ENCODE data around the gene PDXP.
"Not testable (repeated sequence)": the region's sequence is repeated elsewhere in the genome, so short reads cannot be mapped to it uniquely, and the experiment has no call there.

PDXP gene, protein sequence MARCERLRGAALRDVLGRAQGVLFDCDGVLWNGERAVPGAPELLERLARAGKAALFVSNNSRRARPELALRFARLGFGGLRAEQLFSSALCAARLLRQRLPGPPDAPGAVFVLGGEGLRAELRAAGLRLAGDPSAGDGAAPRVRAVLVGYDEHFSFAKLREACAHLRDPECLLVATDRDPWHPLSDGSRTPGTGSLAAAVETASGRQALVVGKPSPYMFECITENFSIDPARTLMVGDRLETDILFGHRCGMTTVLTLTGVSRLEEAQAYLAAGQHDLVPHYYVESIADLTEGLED

DNA sequence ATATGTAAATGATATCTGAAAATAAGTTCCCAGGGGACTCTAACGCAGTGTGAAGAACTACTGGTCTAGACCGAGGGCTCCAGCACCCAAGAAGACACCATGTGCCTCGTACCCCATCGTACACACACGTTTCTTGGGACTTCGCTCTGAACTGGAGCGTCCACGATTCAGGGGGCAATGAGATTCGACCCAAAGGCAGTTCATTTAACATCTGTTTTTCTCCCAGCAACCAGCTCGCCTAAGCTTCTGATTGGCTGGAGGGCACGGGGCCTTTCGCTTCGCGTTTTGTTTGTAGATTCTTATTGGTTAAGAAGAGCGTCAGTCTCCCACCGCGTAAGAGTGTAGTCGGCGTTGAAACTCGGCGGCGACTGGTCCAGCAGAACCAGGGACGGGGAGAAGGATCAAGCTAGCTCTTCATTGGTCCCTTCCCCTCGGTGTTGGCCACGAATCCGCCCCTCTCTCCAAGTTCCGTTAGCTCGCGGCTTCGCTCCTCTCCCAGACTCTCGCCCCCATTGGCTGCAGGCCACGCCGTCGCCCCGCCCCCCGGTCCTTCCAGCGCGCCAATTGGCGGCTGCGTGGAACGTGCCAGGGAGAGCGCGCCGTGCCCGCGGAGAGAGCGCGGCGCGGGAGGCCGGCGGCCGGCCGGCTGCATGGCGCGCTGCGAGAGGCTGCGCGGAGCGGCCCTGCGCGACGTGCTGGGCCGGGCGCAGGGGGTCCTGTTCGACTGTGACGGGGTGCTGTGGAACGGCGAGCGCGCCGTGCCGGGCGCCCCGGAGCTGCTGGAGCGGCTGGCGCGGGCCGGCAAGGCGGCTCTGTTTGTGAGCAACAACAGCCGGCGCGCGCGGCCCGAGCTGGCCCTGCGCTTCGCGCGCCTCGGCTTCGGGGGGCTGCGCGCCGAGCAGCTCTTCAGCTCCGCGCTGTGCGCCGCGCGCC, at the start of gene PDXP:
Gene PDXP, plus strand, starts transcription at position 591 of the 933 bp plus-strand sequence. Its CDS starts 60 bp downstream, at position 651.
- Histone ChIP-seq H3K9ac (ENCODE audit: low read length) (peak within 1 kb of the TSS; percentile 51), H3K4me1 (ENCODE audit: control insufficient read depth, low read depth, low read length) (peaks cover 6% of the 10 kb centered on the region), H3K27me3 (ENCODE audit: control insufficient read depth, insufficient read depth, low read length) (no peaks in the 10 kb centered on the region), H3K27ac (ENCODE audit: low read length) (no peak within 1 kb of the TSS), H3K4me3 (ENCODE audit: low read length) (peak within 1 kb of the TSS; percentile 83), H3K36me3 (ENCODE audit: control insufficient read depth, low read depth, low read length) (no peaks in the 10 kb centered on the region), H3K9me3 (ENCODE audit: control insufficient read depth, low read depth, low read length) (no peaks in the 10 kb centered on the region)

DNA sequence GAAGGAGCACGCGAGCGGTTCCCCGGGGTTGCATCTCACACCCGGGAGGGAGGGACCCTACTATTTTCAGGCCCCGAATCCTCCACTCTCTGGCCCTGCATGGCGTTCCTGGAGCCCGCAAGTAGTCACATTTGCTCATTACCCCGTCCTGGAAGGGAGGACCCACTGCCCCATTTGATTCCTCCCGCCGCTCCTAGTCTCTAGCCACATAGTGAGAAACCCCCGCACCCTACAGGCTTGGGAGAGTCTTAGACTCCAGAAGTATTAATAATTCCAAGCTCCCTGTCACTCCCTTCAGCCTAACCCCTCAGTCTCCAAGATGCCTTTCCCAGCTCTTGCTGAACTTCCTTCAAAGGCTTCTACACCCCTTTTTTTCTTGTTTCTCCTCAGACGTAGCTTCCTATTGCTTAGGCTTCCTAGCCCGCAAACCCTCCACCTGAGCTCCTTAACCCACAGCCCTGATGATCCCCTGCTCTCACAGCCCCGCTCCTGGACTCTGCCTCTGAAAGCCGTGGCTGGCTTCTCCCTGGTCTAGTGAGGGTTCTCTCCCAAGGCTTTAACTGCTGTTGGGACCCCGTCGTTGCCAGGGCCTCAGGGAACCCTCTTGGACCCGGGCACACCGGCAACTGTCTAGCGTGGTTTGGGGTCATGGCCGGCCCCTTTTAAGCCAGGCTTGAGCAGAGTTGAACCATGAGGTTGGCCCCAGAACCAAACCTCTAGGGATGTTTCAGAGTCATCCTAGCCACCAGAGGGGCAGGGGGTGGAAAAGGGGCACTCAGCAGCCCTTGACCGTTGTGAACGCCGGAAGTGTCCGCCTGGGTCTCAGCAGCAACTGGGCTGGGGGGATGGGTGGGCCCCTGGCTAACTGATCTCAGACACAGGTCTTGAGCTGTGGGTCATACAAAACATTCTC, 49.0 kb upstream of the PDXP start:
- Histone ChIP-seq H3K27me3 (ENCODE audit: control insufficient read depth, insufficient read depth, low read length) (no peaks in the 10 kb centered on the region), H3K27ac (ENCODE audit: low read length) (no peak overlapping the region), H3K9me3 (ENCODE audit: control insufficient read depth, low read depth, low read length) (no peaks in the 10 kb centered on the region), H3K9ac (ENCODE audit: low read length) (peak overlapping the region; percentile 88), H3K4me3 (ENCODE audit: low read length) (peak overlapping the region; percentile 88), H3K4me1 (ENCODE audit: control insufficient read depth, low read depth, low read length) (no peaks in the 10 kb centered on the region), H3K36me3 (ENCODE audit: control insufficient read depth, low read depth, low read length) (peaks cover 6% of the 10 kb centered on the region)

DNA sequence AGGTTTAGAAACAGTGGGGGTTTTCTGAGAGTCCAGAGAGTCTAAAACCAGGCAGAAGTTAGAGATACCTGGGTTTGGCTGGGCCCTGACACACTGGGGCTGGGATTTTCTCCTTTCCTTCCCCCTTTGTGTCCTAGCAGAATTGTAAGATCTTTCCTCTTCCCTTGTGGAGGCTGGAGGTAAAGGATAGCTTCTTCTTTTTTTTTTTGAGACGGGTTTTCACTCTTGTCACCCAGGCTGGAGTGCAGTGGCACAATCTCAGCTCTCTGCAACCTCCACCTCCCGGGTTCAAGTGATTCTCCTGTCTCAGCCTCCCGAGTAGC, 48.4 kb upstream of the PDXP start:
- H3K36me3 ChIP-seq (ENCODE audit: control insufficient read depth, low read depth, low read length); H3K27me3 ChIP-seq (ENCODE audit: control insufficient read depth, insufficient read depth, low read length); H3K27ac ChIP-seq (ENCODE audit: low read length); H3K4me1 ChIP-seq (ENCODE audit: control insufficient read depth, low read depth, low read length); H3K9me3 ChIP-seq (ENCODE audit: control insufficient read depth, low read depth, low read length); H3K9ac ChIP-seq (ENCODE audit: low read length): not testable (repeated sequence)
- peak overlapping the region; percentile 88 for H3K4me3 ChIP-seq (ENCODE audit: low read length)

DNA sequence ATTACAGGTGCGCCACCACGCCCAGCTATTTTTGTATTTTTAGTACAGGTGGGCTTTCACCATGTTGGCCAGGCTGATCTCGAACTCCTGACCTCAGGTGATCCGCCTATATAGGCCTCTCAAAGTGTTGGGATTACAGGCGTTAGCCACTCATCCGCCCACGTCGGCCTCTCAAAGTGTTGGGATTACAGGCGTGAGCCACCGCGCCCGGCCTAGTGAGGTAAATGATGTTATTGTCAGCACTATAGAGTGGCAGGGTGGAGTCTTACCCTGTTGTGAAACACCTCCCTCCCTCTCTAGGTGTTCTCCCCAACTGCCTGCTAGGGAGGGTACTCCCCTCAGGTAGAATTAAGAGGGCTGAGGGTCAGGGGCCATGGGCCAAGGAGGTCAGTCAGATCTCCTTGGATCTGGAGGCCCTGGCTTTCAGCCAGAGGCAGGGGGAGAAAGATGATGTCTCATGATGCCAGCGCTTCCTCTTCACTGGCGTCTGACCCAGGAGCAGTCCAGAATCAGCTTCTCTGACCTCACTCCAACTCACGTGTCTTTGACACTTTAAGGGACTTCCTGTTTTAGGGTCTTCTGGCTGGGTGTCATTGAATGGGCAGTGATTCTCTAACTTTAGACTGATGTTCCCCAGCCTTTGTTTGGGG, 47.9 kb upstream of the PDXP start:
- Histone ChIP-seq H3K27me3 (ENCODE audit: control insufficient read depth, insufficient read depth, low read length) (no peaks in the 10 kb centered on the region), H3K27ac (ENCODE audit: low read length) (no peak overlapping the region), H3K9me3 (ENCODE audit: control insufficient read depth, low read depth, low read length) (no peaks in the 10 kb centered on the region), H3K4me3 (ENCODE audit: low read length) (no peak overlapping the region), H3K9ac (ENCODE audit: low read length) (no peak overlapping the region), H3K36me3 (ENCODE audit: control insufficient read depth, low read depth, low read length) (peaks cover 9% of the 10 kb centered on the region), H3K4me1 (ENCODE audit: control insufficient read depth, low read depth, low read length) (no peaks in the 10 kb centered on the region)

DNA sequence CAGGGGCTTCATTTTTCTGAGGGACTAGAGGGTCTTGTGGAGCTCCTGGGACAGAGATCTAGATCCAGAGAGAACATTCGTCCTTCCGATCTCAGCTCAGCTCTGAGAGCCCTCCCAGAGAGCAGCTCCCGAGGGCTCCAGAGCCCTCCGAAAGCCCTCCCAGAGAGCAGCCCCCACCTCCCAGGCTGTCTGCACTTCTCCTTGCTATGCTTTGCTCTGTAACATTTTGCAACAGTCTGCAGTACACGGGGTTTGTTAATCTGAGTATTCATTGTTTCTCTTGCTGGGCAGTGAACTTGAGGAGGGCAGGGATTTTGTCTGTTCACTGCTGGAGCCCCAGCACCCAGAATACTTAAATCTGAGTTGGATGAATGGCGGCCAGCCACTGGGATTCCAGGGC, 47.3 kb upstream of the PDXP start:
- Histone ChIP-seq H3K4me3 (ENCODE audit: low read length) (no peak overlapping the region), H3K4me1 (ENCODE audit: control insufficient read depth, low read depth, low read length) (no peaks in the 10 kb centered on the region), H3K9me3 (ENCODE audit: control insufficient read depth, low read depth, low read length) (no peaks in the 10 kb centered on the region), H3K27ac (ENCODE audit: low read length) (no peak overlapping the region), H3K36me3 (ENCODE audit: control insufficient read depth, low read depth, low read length) (peaks cover 9% of the 10 kb centered on the region), H3K27me3 (ENCODE audit: control insufficient read depth, insufficient read depth, low read length) (no peaks in the 10 kb centered on the region), H3K9ac (ENCODE audit: low read length) (no peak overlapping the region)

DNA sequence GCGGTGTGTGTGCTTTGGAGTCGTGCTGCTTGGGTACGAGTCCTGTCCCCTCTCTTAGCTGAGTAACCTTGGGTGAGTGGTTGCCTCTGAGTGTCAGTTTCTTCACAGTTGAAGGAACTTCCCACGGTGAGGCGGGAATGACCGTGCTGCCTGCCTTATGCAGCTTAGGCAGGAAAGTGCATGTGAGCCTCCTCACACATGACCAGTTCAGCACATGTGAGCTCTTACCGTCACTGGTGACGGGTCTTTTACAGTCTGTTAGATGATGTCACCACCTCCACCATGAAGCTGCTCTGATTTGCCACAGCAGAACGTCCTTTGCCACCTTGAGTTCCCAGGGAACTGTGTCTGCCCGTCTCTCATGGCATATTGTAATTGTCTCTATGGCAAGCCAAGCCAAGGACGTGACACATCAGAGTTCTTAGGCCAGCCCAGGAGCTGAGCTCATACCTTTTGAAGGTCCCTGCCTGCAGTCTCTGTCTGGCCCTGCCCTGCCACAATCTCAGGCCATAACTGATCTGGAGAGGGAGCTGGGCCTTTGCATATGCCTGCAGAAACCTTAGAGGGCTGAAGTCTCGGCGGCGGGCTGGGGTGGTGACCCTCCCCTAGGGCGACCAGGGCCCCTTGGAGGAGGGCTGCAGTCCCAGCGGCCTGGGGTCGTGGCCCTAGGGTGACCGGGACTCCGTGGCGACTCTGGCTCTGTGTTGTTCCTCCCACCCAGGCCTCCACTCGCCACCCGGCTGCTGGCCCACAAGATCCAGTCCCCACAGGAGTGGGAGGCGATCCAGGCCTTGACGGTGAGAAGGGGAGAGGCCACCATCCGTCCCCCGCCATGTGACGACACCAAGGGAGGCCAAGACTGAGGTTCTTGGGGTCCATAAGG, 42.1 kb upstream of the PDXP start:
- Histone ChIP-seq H3K4me1 (ENCODE audit: control insufficient read depth, low read depth, low read length) (no peaks in the 10 kb centered on the region), H3K36me3 (ENCODE audit: control insufficient read depth, low read depth, low read length) (peaks cover 40% of the 10 kb centered on the region), H3K27ac (ENCODE audit: low read length) (no peak overlapping the region)

DNA sequence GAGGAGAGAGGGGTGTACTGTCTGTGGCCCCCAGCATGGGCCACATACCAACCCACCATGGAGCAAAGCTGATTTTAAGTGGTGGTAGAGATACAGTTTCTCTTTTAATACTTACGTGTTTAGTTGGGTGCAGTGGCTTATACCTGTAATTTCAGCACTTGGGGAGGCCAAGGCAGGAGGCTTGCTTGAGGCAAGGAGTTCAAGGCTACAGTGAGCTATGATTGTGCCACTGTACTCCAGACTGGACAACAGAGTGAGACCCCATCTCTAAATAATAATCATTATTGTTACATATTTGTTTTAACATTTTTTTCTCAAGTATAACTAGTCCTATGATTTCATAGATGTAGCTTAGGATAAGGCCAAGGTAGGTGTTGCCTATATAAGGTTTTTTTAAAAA, 41.1 kb upstream of the PDXP start:
- Histone ChIP-seq H3K4me1 (ENCODE audit: control insufficient read depth, low read depth, low read length) (no peaks in the 10 kb centered on the region), H3K36me3 (ENCODE audit: control insufficient read depth, low read depth, low read length) (peaks cover 42% of the 10 kb centered on the region), H3K4me3 (ENCODE audit: low read length) (no peak overlapping the region), H3K9me3 (ENCODE audit: control insufficient read depth, low read depth, low read length) (no peaks in the 10 kb centered on the region), H3K27me3 (ENCODE audit: control insufficient read depth, insufficient read depth, low read length) (no peaks in the 10 kb centered on the region), H3K27ac (ENCODE audit: low read length) (no peak overlapping the region), H3K9ac (ENCODE audit: low read length) (no peak overlapping the region)

More for the DNA sequence above, 42.1 kb upstream of the PDXP start:
- H3K4me3 ChIP-seq (ENCODE audit: low read length): no peak overlapping the region
- no peak overlapping the region for H3K9ac ChIP-seq (ENCODE audit: low read length)
- no peaks in the 10 kb centered on the region for H3K9me3 ChIP-seq (ENCODE audit: control insufficient read depth, low read depth, low read length)
- no peaks in the 10 kb centered on the region for H3K27me3 ChIP-seq (ENCODE audit: control insufficient read depth, insufficient read depth, low read length)

DNA sequence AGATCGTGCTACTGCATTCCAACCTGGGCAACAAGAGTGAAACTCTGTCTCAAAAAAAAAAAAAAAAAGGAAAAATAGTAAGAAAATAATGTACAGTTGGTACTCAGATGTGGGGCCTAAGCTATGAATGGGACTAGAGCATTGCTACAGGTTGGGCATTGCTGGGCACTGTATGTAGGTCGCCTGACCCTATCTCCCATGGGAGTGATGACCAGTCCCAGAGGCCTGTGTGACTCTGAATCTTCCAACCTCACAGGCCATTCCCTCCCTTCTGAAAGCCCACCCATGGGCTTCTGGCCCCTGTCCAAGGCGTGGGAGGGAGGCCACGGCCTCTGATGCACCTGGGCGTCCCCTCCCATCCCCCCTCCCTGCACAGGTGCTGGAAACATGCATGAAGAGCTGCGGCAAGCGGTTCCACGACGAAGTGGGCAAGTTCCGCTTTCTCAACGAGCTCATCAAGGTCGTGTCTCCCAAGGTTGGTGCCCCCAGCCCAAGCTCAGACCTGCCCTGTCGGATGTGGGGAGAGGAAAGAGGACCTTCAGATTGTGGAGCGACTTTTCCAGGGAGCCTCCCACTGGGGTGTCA, 40.4 kb upstream of the PDXP start:
- H3K27ac ChIP-seq (ENCODE audit: low read length): no peak overlapping the region
- no peak overlapping the region for H3K9ac ChIP-seq (ENCODE audit: low read length)
- H3K4me3 ChIP-seq (ENCODE audit: low read length): no peak overlapping the region
- no peaks in the 10 kb centered on the region for H3K9me3 ChIP-seq (ENCODE audit: control insufficient read depth, low read depth, low read length)
- H3K27me3 ChIP-seq (ENCODE audit: control insufficient read depth, insufficient read depth, low read length): no peaks in the 10 kb centered on the region
- H3K36me3 ChIP-seq (ENCODE audit: control insufficient read depth, low read depth, low read length): peaks cover 42% of the 10 kb centered on the region
- H3K4me1 ChIP-seq (ENCODE audit: control insufficient read depth, low read depth, low read length): no peaks in the 10 kb centered on the region

DNA sequence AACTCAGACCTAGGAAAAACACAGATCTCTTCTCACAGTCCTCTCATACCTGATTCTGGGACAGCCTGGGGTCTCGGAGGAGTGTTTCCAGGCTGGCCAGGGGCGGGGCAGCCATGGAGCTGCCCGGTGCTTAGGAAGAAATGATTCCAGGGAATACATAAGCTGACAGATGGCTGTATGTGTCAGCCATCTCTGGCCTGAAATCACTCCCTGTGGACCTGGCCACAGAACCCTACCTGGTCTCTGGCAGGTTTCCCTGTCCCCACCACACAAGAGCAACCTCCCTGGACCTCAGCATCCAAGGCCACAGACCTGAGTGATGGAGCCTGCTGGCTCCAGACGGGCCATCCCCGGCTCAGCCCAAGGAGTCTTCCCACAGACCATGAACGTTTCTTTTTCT, 39.8 kb upstream of the PDXP start:
- Histone ChIP-seq H3K9ac (ENCODE audit: low read length) (no peak overlapping the region), H3K27ac (ENCODE audit: low read length) (no peak overlapping the region), H3K27me3 (ENCODE audit: control insufficient read depth, insufficient read depth, low read length) (no peaks in the 10 kb centered on the region), H3K4me3 (ENCODE audit: low read length) (no peak overlapping the region), H3K36me3 (ENCODE audit: control insufficient read depth, low read depth, low read length) (peaks cover 42% of the 10 kb centered on the region), H3K9me3 (ENCODE audit: control insufficient read depth, low read depth, low read length) (no peaks in the 10 kb centered on the region), H3K4me1 (ENCODE audit: control insufficient read depth, low read depth, low read length) (peaks cover under 1% of the 10 kb centered on the region)

DNA sequence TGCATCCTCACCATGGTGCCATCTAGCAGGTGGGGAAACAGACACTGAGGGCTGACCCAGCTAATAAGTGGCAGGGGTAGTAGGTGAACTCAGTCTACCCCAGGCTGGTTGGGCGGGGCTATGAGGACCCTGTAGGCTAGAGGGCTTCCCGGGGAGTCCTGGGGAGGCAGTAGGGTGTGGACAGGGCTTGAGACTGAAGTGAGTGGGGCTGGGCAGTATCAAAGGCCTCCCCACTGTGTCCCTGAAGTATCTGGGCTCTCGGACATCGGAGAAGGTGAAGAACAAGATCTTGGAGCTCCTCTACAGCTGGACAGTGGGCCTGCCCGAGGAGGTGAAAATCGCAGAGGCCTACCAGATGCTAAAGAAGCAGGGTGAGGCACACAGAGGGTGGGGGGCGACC, 38.5 kb upstream of the PDXP start:
- no peak overlapping the region for H3K27ac ChIP-seq (ENCODE audit: low read length)

More for the DNA sequence above, 38.5 kb upstream of the PDXP start:
- Histone ChIP-seq H3K9me3 (ENCODE audit: control insufficient read depth, low read depth, low read length) (no peaks in the 10 kb centered on the region), H3K27me3 (ENCODE audit: control insufficient read depth, insufficient read depth, low read length) (no peaks in the 10 kb centered on the region), H3K4me1 (ENCODE audit: control insufficient read depth, low read depth, low read length) (peaks cover 4% of the 10 kb centered on the region), H3K36me3 (ENCODE audit: control insufficient read depth, low read depth, low read length) (peaks cover 33% of the 10 kb centered on the region), H3K9ac (ENCODE audit: low read length) (no peak overlapping the region), H3K4me3 (ENCODE audit: low read length) (no peak overlapping the region)

Data from iPS-18a (cell line).